Measurements from ENCODE around the gene MIAT.

The MIAT gene

GRCh38 chr22:26707090-26707489 is 49.7 kb downstream of the MIAT start:
- Histone ChIP-seq H3K36me3 (ENCODE audit: control insufficient read depth, insufficient read depth, low read length) (peaks cover 4% of the 10 kb centered on the region), H3K27ac (ENCODE audit: insufficient read depth, low read depth, low read length, poor library complexity, severe bottlenecking) (no peak overlapping the region), H3K9me3 (ENCODE audit: control insufficient read depth, low read length) (peaks cover 2% of the 10 kb centered on the region), H3K4me3 (ENCODE audit: insufficient read depth, low read depth, low read length) (no peak overlapping the region), H3K27me3 (ENCODE audit: control insufficient read depth, insufficient read depth, low read length, poor library complexity, severe bottlenecking) (no peaks in the 10 kb centered on the region), H3K4me1 (ENCODE audit: control insufficient read depth, insufficient read depth, low read length) (no peaks in the 10 kb centered on the region)
- WGBS, 2 experiments: 100% methylated on average over 2 of the region's 2 CpGs; no CpG with 5 or more reads in 1 of the 2 experiments

- 87 to 93% methylated on average over 2 of the region's 2 CpGs for WGBS, 2 experiments
- H3K27me3 ChIP-seq (ENCODE audit: control insufficient read depth, insufficient read depth, low read length, poor library complexity, severe bottlenecking): no peaks in the 10 kb centered on the region
- H3K4me1 ChIP-seq (ENCODE audit: control insufficient read depth, insufficient read depth, low read length): no peaks in the 10 kb centered on the region
- H3K27ac ChIP-seq (ENCODE audit: insufficient read depth, low read depth, low read length, poor library complexity, severe bottlenecking): no peak overlapping the region
- peaks cover 4% of the 10 kb centered on the region for H3K36me3 ChIP-seq (ENCODE audit: control insufficient read depth, insufficient read depth, low read length)
- no peak overlapping the region for H3K4me3 ChIP-seq (ENCODE audit: insufficient read depth, low read depth, low read length)
- H3K9me3 ChIP-seq (ENCODE audit: control insufficient read depth, low read length): peaks cover 2% of the 10 kb centered on the region
Measured at GRCh38 chr22:26707581-26707980, 50.2 kb downstream of the MIAT start.

- H3K27ac ChIP-seq (ENCODE audit: insufficient read depth, low read depth, low read length, poor library complexity, severe bottlenecking): no peak overlapping the region
- no peaks in the 10 kb centered on the region for H3K4me1 ChIP-seq (ENCODE audit: control insufficient read depth, insufficient read depth, low read length)
- H3K4me3 ChIP-seq (ENCODE audit: insufficient read depth, low read depth, low read length): no peak overlapping the region
- H3K36me3 ChIP-seq (ENCODE audit: control insufficient read depth, insufficient read depth, low read length): peaks cover 4% of the 10 kb centered on the region
- WGBS, 2 experiments: 77 to 78% methylated on average over 7 of the region's 7 CpGs
- H3K9me3 ChIP-seq (ENCODE audit: control insufficient read depth, low read length): peaks cover 2% of the 10 kb centered on the region
- H3K27me3 ChIP-seq (ENCODE audit: control insufficient read depth, insufficient read depth, low read length, poor library complexity, severe bottlenecking): no peaks in the 10 kb centered on the region
Measured at GRCh38 chr22:26708256-26709009, 51.0 kb downstream of the MIAT start.

- 89 to 96% methylated on average over 3 of the region's 3 CpGs for WGBS, 2 experiments
- Histone ChIP-seq H3K36me3 (ENCODE audit: control insufficient read depth, insufficient read depth, low read length) (peaks cover 4% of the 10 kb centered on the region), H3K4me3 (ENCODE audit: insufficient read depth, low read depth, low read length) (no peak overlapping the region), H3K27me3 (ENCODE audit: control insufficient read depth, insufficient read depth, low read length, poor library complexity, severe bottlenecking) (no peaks in the 10 kb centered on the region), H3K9me3 (ENCODE audit: control insufficient read depth, low read length) (peaks cover 2% of the 10 kb centered on the region), H3K4me1 (ENCODE audit: control insufficient read depth, insufficient read depth, low read length) (peaks cover 9% of the 10 kb centered on the region), H3K27ac (ENCODE audit: insufficient read depth, low read depth, low read length, poor library complexity, severe bottlenecking) (no peak overlapping the region)
Measured at GRCh38 chr22:26709617-26710390, 52.4 kb downstream of the MIAT start.

GRCh38 chr22:26711205-26711963 is 54.0 kb downstream of the MIAT start:
- 82 to 89% methylated on average over 4 of the region's 4 CpGs for WGBS, 2 experiments
- Histone ChIP-seq H3K4me3 (ENCODE audit: insufficient read depth, low read depth, low read length) (no peak overlapping the region), H3K4me1 (ENCODE audit: control insufficient read depth, insufficient read depth, low read length) (peaks cover 9% of the 10 kb centered on the region), H3K9me3 (ENCODE audit: control insufficient read depth, low read length) (peaks cover 2% of the 10 kb centered on the region), H3K27ac (ENCODE audit: insufficient read depth, low read depth, low read length, poor library complexity, severe bottlenecking) (no peak overlapping the region), H3K36me3 (ENCODE audit: control insufficient read depth, insufficient read depth, low read length) (peaks cover 4% of the 10 kb centered on the region), H3K27me3 (ENCODE audit: control insufficient read depth, insufficient read depth, low read length, poor library complexity, severe bottlenecking) (no peaks in the 10 kb centered on the region)

- no peaks in the 10 kb centered on the region for H3K9me3 ChIP-seq (ENCODE audit: control insufficient read depth, low read length)
- H3K4me3 ChIP-seq (ENCODE audit: insufficient read depth, low read depth, low read length): no peak overlapping the region
- H3K4me1 ChIP-seq (ENCODE audit: control insufficient read depth, insufficient read depth, low read length): peaks cover 9% of the 10 kb centered on the region
- no peaks in the 10 kb centered on the region for H3K27me3 ChIP-seq (ENCODE audit: control insufficient read depth, insufficient read depth, low read length, poor library complexity, severe bottlenecking)
- WGBS, 2 experiments: 81 to 83% methylated on average over 8 of the region's 8 CpGs
- no peak overlapping the region for H3K27ac ChIP-seq (ENCODE audit: insufficient read depth, low read depth, low read length, poor library complexity, severe bottlenecking)
- H3K36me3 ChIP-seq (ENCODE audit: control insufficient read depth, insufficient read depth, low read length): peaks cover 4% of the 10 kb centered on the region
Measured at GRCh38 chr22:26712158-26712557, 54.8 kb downstream of the MIAT start.

- no peaks in the 10 kb centered on the region for H3K27me3 ChIP-seq (ENCODE audit: control insufficient read depth, insufficient read depth, low read length, poor library complexity, severe bottlenecking)
- H3K4me1 ChIP-seq (ENCODE audit: control insufficient read depth, insufficient read depth, low read length): peaks cover 9% of the 10 kb centered on the region
- H3K36me3 ChIP-seq (ENCODE audit: control insufficient read depth, insufficient read depth, low read length): no peaks in the 10 kb centered on the region
- WGBS, 2 experiments: 84 to 86% methylated on average over 12 of the region's 12 CpGs
- no peak overlapping the region for H3K27ac ChIP-seq (ENCODE audit: insufficient read depth, low read depth, low read length, poor library complexity, severe bottlenecking)
- H3K9me3 ChIP-seq (ENCODE audit: control insufficient read depth, low read length): no peaks in the 10 kb centered on the region
- H3K4me3 ChIP-seq (ENCODE audit: insufficient read depth, low read depth, low read length): no peak overlapping the region
Measured at GRCh38 chr22:26713823-26714449, 56.5 kb downstream of the MIAT start.

GRCh38 chr22:26714971-26715370 is 57.6 kb downstream of the MIAT start:
- H3K36me3 ChIP-seq (ENCODE audit: control insufficient read depth, insufficient read depth, low read length): no peaks in the 10 kb centered on the region
- H3K27ac ChIP-seq (ENCODE audit: insufficient read depth, low read depth, low read length, poor library complexity, severe bottlenecking): no peak overlapping the region
- 88 to 89% methylated on average over 11 of the region's 11 CpGs for WGBS, 2 experiments
- H3K4me1 ChIP-seq (ENCODE audit: control insufficient read depth, insufficient read depth, low read length): peaks cover 9% of the 10 kb centered on the region
- no peak overlapping the region for H3K4me3 ChIP-seq (ENCODE audit: insufficient read depth, low read depth, low read length)
- no peaks in the 10 kb centered on the region for H3K27me3 ChIP-seq (ENCODE audit: control insufficient read depth, insufficient read depth, low read length, poor library complexity, severe bottlenecking)
- H3K9me3 ChIP-seq (ENCODE audit: control insufficient read depth, low read length): no peaks in the 10 kb centered on the region

GRCh38 chr22:26715392-26715936 is 58.1 kb downstream of the MIAT start:
- Histone ChIP-seq H3K27ac (ENCODE audit: insufficient read depth, low read depth, low read length, poor library complexity, severe bottlenecking) (no peak overlapping the region), H3K27me3 (ENCODE audit: control insufficient read depth, insufficient read depth, low read length, poor library complexity, severe bottlenecking) (no peaks in the 10 kb centered on the region), H3K4me1 (ENCODE audit: control insufficient read depth, insufficient read depth, low read length) (peaks cover 9% of the 10 kb centered on the region), H3K9me3 (ENCODE audit: control insufficient read depth, low read length) (no peaks in the 10 kb centered on the region), H3K36me3 (ENCODE audit: control insufficient read depth, insufficient read depth, low read length) (no peaks in the 10 kb centered on the region), H3K4me3 (ENCODE audit: insufficient read depth, low read depth, low read length) (no peak overlapping the region)
- WGBS, 2 experiments: 88% methylated on average over 6 of the region's 6 CpGs

Data from ectodermal cell (in vitro differentiated cells).